Measurements from ENCODE around the gene EFCAB6. TPM values are rescaled to one million over a fixed set of nuclear protein-coding genes. Genes with fewer than 3 reads are reported as not detected.

Gene EFCAB6
- total RNA-seq, 1 experiment from 2014 or later: 2.5 TPM

- DNase-seq: no peak
- H3K79me2 ChIP-seq (ENCODE audit: low read depth): no peaks in the 10 kb centered on the region
- H3K27ac ChIP-seq: no peak overlapping the region
- no peaks in the 10 kb centered on the region for H3K4me1 ChIP-seq (replicated peaks; ENCODE audit: insufficient read depth)
- ChIA-PET CTCF (no interaction called here), POLR2A (ENCODE audit: unreplicated experiment) (no interaction called here)
- no peaks in the 10 kb centered on the region for H3F3A ChIP-seq (ENCODE audit: insufficient read depth, low read depth)
- peaks cover 25% of the 10 kb centered on the region for H3K27me3 ChIP-seq (ENCODE audit: insufficient read depth, low read depth)
- no peaks in the 10 kb centered on the region for H3K36me3 ChIP-seq (ENCODE audit: low read depth)
- H2AFZ ChIP-seq: no peak overlapping the region
- no peak overlapping the region for H3K4me3 ChIP-seq
- intact Hi-C loops (cut with micrococcal nuclease; ENCODE audit: unreplicated experiment): no loop called here
- no peaks in the 10 kb centered on the region for H4K20me1 ChIP-seq (ENCODE audit: insufficient read depth)
- H3K9me2 ChIP-seq (ENCODE audit: insufficient read depth): no peaks in the 10 kb centered on the region
- no TSS peak for BruUV-seq (replicated peaks)
- no peak overlapping the region for H3K4me2 ChIP-seq
- TF ChIP-seq, protein P1, sequence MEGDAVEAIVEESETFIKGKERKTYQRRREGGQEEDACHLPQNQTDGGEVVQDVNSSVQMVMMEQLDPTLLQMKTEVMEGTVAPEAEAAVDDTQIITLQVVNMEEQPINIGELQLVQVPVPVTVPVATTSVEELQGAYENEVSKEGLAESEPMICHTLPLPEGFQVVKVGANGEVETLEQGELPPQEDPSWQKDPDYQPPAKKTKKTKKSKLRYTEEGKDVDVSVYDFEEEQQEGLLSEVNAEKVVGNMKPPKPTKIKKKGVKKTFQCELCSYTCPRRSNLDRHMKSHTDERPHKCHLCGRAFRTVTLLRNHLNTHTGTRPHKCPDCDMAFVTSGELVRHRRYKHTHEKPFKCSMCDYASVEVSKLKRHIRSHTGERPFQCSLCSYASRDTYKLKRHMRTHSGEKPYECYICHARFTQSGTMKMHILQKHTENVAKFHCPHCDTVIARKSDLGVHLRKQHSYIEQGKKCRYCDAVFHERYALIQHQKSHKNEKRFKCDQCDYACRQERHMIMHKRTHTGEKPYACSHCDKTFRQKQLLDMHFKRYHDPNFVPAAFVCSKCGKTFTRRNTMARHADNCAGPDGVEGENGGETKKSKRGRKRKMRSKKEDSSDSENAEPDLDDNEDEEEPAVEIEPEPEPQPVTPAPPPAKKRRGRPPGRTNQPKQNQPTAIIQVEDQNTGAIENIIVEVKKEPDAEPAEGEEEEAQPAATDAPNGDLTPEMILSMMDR (conservative IDR thresholded peaks at IDR 0.05): no peak
- TF ChIP-seq EZH2 (IDR thresholded peaks at IDR 0.05; ENCODE audit: low read depth): no peak
- H3K9me3 ChIP-seq (ENCODE audit: insufficient read depth, low read depth): peaks cover 6% of the 10 kb centered on the region; the same call in 1 of the 2 replicates
Measured at GRCh38 chr22:43706571-43707328, 105.4 kb downstream of the EFCAB6 start.

GRCh38 chr22:43706151-43706550, 106.0 kb downstream of the EFCAB6 start:
- DNase-seq: no peak
- intact Hi-C loops (cut with micrococcal nuclease; ENCODE audit: unreplicated experiment): no loop called here
- Histone ChIP-seq H3K4me1 (replicated peaks; ENCODE audit: insufficient read depth) (no peaks in the 10 kb centered on the region), H3F3A (ENCODE audit: insufficient read depth, low read depth) (no peaks in the 10 kb centered on the region), H3K4me3 (no peak overlapping the region), H3K36me3 (ENCODE audit: low read depth) (no peaks in the 10 kb centered on the region), H3K79me2 (ENCODE audit: low read depth) (no peaks in the 10 kb centered on the region), H3K9me2 (ENCODE audit: insufficient read depth) (no peaks in the 10 kb centered on the region), H3K4me2 (no peak overlapping the region), H3K27ac (no peak overlapping the region), H3K9me3 (ENCODE audit: insufficient read depth, low read depth) (peaks cover 6% of the 10 kb centered on the region; the same call in 1 of the 2 replicates), H4K20me1 (ENCODE audit: insufficient read depth) (no peaks in the 10 kb centered on the region), H3K27me3 (ENCODE audit: insufficient read depth, low read depth) (peaks cover 20% of the 10 kb centered on the region), H2AFZ (no peak overlapping the region)
- CTCF ChIA-PET: no interaction called here
- POLR2A ChIA-PET (ENCODE audit: unreplicated experiment): no interaction called here
- TF ChIP-seq, protein P1 (conservative IDR thresholded peaks at IDR 0.05): no peak
- TF ChIP-seq EZH2 (IDR thresholded peaks at IDR 0.05; ENCODE audit: low read depth): no peak
- no TSS peak for BruUV-seq (replicated peaks)

- H3K9me3 ChIP-seq (ENCODE audit: insufficient read depth, low read depth): peaks cover 6% of the 10 kb centered on the region; the same call in 1 of the 2 replicates
- no peaks in the 10 kb centered on the region for H4K20me1 ChIP-seq (ENCODE audit: insufficient read depth)
- H3K9me2 ChIP-seq (ENCODE audit: insufficient read depth): no peaks in the 10 kb centered on the region
- H3K4me3 ChIP-seq: no peak overlapping the region
- intact Hi-C loops (cut with micrococcal nuclease; ENCODE audit: unreplicated experiment): no loop called here
- no TSS peak for BruUV-seq (replicated peaks)
- POLR2A ChIA-PET (ENCODE audit: unreplicated experiment): interaction anchor here (0.7 kb wide), 1 partner anchor 142 kb away, joined by 3 read pairs; no protein-coding TSS in a partner anchor
- no peaks in the 10 kb centered on the region for H3K36me3 ChIP-seq (ENCODE audit: low read depth)
- no peak overlapping the region for H3K27ac ChIP-seq
- TF ChIP-seq, protein P1 (conservative IDR thresholded peaks at IDR 0.05): no peak
- no peak for TF ChIP-seq EZH2 (IDR thresholded peaks at IDR 0.05; ENCODE audit: low read depth)
- no peak for DNase-seq
- no peaks in the 10 kb centered on the region for H3F3A ChIP-seq (ENCODE audit: insufficient read depth, low read depth)
- no peaks in the 10 kb centered on the region for H3K4me1 ChIP-seq (replicated peaks; ENCODE audit: insufficient read depth)
- no peak overlapping the region for H3K4me2 ChIP-seq
- H3K27me3 ChIP-seq (ENCODE audit: insufficient read depth, low read depth): peaks cover 23% of the 10 kb centered on the region
- no peak overlapping the region for H2AFZ ChIP-seq
- no peaks in the 10 kb centered on the region for H3K79me2 ChIP-seq (ENCODE audit: low read depth)
- CTCF ChIA-PET: no interaction called here
Measured at GRCh38 chr22:43704051-43704450, 108.1 kb downstream of the EFCAB6 start.

All from PC-9 (cell line).